ENCODE data around the gene MED12L.

MED12L gene

DNA sequence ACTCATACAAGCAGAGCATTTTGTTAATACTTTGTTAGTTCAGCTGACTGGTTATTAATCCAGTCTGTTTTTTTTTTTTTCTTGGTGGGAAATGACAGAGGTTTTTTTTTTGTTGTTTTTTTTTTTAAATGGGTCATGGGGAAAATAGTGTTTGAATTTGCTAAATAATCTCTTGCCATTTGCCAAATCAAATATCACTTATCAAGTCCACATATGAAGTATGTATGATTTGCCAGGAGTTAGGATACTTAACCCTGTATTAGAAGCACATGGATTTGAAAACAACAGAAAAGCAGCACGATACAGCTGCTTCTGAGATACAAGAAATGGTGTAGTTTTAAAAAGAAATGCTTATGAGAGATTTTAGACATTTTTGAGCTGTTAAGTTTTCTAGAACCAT lies 171.3 kb downstream of the MED12L start:
- DNase-seq = no peak

DNA sequence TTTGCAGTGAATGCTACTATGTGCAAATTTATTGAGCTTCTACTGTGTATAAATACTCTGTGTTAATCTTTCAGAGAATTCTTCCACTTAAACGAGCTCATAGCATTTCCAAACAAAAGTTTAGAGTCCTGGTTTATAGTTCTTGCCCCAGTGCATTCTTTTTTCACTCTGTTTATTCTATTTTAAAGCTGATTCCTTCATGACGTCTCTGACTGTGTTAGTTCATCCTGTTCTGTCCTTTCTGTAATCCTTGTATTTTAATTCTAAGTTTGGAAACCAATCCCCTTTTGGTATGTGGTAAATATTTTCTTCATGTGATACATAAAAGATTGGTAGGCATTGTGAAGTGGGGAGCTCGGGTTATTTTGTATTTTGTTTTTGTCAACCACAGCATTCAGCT lies 174.2 kb downstream of the MED12L start:
- DNase-seq = no peak

DNA sequence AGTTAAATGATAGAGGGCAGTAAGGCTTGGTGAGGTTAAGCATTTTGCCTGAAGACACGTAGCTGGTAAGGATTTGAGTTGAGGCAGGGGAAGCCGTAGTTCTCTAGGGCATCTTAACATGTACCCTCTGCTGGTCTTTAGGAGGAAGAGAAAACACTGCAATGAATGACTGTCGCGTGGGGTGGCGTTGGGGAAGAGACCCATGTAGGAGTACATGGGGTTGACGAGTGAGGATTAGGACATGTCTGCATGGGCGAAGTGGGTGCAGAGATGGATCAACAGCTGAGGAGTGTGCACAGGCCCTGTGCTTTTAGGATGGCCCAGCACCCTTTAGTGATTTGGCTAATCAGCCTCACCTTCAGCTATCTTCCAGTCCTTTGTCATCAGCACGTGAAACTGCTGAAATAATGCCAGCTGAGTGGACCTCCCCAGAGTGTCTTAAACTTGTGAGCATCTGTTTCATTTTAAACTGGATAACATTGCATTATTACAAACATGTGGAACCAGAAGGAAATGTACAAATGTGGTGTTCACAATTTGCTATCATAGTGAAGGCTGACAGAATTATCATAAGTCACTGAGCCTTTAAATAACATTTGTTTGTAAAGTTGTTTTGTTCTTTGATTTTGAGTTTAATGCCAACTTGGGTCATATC lies 177.5 kb downstream of the MED12L start:
- no peak for DNase-seq

DNA sequence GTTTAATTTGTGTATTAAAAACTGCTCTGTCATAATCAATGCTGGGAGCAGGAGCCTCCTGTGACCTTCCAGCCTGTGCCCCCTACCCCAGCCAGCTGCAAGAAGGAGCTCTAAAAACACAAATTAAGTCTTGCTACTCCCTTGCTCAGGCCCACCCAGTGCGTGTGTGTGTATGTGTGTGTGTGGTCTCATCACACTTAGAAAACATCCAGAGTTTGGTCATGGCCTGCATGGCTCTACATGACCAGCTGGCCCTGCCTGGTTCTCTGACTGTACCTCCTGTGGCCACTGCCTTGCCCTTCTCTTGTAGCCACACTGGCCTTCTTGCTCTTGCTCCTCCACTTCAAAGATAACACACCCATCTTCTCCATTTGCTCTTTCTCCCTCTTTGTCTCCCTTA lies 179.1 kb downstream of the MED12L start:
- no peak for DNase-seq

- no peak for DNase-seq
Measured at GRCh38 chr3:151265166-151265565, 179.7 kb downstream of the MED12L start.

DNA sequence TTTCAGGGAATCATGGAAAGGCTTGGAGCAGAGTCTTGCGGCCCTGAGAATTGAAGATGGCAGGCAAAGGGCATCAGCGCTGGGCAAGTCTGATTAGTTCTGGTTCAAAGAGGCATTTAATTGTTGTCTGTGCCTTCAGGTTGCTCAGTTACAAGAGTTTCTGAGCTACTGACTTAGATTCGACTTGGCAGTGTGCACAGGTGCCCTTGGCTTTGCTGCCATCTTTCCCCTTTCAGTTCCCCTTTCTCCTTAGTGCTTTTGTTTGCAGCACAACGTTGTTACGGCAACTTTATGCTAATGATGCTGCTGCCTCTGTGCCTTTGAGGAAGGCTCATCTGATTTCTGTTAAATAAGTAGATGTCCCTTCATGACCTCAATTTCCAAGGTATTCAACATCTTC lies 180.4 kb downstream of the MED12L start:
- no peak for DNase-seq

DNA sequence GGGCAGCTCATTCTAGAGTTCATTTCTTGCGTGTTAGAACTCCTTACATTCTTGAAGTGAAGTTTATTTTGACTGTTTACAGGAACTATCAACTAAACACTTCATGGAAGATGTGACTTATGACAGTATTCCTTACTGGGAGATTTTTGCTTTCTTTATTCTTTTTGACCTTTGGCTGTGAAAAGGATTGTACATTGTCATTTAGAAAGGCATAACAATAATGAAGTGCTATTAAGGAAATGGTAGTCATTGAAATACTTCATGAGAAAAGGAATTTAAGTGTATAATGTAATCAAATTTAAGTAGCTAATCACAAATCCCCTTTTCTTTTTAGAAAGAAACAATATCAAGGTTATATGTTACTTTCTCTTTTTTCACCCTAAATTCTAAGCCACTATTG lies 181.6 kb downstream of the MED12L start:
- DNase-seq = no peak

DNA sequence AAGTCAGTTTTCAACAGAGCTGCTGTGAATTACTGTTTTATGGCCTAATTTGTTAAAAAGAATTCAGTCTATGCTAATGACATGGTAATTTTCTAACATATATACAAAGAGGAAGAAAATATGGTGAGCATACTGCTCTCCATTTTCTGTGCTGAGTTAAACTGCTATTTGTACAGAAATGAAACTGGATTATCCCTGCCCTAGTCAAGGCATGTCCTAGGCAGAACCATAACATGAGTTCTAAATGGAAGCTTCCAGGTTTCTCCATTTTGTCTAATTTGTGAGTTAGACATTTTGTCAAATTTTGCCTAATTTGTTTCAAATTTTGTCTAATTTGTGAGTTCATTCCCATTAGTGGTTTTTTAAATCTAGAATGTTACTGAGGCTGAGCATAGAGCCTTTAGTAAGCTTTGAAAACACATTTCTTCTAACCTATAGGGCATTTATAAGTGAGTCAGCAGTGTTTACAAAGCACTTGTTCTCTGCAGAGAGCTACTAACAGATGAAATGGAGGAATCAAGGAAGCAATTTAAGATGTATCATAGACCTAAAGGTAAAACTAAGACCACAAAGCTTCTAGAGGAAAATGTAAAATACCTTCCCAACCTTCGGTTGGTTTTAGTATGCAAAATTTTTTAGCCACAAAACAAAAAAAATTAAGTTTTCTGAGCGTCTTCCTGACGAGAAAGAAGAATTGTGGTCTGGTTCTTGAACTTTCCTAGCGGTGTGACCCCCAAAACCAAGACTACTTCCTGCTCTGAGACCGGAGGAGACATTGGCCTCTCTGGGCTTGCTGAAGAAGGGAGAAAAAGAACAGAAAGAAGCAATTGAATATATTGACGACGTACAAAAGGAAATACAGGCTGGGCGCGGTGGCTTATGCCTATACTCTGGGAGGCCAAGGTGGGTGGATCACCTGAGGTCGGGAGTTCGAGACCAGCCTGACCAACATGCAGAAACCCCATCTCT lies 183.1 kb downstream of the MED12L start:
- DNase-seq = no peak

DNA sequence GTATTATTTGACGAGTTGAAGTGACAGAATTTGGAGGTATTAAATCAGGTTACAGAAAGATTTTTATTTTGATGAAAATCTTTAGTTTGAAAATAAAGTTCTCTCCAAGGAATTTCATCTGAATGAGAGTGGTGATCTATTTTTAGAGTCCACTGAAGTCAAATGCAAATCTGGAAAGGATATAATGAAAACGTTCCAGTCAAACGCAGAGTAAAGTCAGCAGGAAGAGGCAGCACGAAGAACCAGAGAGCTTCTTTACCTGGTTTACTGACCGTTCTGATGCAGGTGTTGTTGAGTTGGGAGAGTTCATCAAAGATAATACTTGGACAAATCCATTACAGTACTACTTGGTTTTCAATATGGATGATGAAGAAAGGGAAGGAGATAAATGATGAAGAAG lies 184.2 kb downstream of the MED12L start:
- DNase-seq = no peak

DNA sequence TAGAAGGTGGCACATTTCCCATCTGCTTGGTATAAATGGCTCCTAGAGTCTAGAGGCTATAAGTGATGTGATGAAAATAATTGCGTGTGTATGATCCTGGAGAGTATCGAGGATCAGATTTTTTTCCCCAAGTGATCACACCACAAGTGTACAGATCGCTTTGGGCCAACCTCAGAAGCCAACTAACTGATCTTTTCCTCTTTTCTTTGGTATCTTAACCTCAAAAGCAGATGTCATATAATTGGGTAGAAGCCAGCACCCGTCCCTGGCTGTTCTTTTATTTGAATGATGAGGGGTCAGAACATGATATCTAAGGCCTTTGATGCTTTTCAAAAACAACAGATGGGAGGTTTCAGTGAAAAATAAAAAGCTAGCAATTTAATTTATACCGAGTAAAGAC lies 189.6 kb downstream of the MED12L start:
- DNase-seq = no peak

GRCh38 chr3:151276038-151276686 lies 190.7 kb downstream of the MED12L start:
- no peak for DNase-seq

- no peak for DNase-seq
Measured at GRCh38 chr3:151276687-151277042, 191.2 kb downstream of the MED12L start.

DNA sequence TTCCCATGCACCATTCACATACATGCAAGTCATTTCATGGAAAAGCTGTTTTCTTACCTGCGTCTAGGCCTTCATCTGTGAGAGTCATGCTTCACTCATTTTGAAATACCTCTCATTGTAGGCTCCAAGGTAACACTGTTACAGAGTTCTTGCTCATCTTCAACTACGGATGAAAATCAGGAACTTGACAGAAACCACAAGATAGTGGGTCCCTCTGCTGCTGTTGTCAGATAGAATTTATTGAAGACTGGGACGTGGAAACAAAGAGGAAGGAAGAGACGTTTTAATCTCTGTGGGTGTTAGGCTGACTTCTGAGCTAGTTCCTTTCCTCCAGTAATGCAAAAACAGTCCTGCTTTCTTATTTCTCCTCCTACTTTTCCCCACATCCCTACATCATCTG lies 192.8 kb downstream of the MED12L start, which contains the start of gene P2RY14:
Gene P2RY14, minus strand, starts transcription at position 313 of the 400 bp plus-strand sequence. CDS start 64,226 bp downstream, outside the sequence.
- no peak for DNase-seq

DNA sequence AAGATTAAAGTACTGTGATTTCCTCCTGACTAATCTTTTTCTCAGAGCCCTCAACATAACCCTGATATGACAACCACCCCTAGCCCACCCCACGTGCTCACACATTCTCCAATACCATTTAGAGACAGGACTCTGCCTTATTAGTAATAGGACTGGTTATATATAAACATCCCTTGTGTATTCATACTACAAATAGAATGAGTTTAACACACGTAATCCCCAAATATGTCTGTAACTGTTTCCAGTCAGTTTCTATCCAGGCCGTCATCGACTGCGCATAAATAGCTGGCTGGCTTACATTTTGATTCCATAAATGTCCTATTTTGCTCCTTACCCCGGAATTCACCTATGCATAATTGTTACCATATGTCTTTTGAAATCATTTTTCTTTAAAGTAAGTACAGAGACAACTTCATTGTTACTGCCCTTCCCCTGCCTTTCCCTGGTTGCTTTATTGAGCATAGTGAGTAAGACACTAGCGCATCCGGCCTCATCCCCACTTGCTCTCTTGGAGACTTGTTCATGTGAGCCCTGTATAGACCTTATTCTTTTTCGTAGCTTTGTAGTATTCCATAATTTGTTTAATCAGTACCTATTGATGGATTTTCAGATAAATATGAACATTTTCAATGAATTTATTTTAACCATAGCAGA lies 196.3 kb downstream of the MED12L start:
- no peak for DNase-seq

GRCh38 chr3:151282921-151283320 lies 197.5 kb downstream of the MED12L start:
- DNase-seq = no peak

GRCh38 chr3:151283387-151283786 lies 197.9 kb downstream of the MED12L start:
- no peak for DNase-seq

GRCh38 chr3:151283907-151284461 lies 198.5 kb downstream of the MED12L start:
- DNase-seq = no peak

- no peak for DNase-seq
Measured at GRCh38 chr3:151285940-151286339, 200.5 kb downstream of the MED12L start.

GRCh38 chr3:151289445-151289844 lies 204.0 kb downstream of the MED12L start:
- no peak for DNase-seq

GRCh38 chr3:151290673-151291072 lies 205.2 kb downstream of the MED12L start:
- no peak for DNase-seq

DNA sequence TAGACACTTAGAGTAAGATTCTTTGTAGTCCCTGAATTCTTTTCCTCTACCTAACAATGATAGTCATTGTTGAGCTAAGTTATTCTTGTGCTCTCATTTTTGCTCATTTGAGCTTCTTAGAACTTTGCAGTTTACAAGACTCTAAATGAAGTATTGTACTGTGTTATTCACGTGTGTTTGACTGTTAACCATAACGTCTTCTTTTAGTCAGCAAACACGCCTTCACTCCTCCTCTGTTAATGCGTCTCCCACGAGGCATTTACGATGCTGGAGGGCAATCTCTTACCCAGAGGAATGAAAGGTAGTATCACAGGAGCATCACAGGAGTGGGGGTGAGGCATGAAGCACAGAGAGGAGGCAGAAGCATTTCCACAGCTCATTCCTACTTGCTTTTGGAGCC lies 207.7 kb downstream of the MED12L start:
- no peak for DNase-seq

DNA sequence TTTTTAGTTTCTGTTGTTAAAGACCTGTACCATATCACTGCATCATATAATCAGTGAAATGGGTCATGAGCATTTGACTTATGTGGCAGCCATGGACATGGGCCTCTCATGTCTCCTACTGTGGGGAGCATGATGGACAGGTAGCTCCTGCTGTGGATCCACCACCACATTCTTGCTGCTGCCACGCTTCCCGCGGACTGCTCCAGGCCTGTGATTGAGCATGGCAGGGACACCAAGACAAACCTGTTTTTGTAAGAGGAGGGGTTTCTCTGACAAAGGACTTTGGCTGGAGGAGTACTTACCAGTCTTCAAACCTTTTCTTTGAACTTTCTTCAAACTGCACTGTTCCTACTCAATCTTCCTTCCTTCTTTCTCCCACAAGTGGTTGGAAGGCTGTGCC lies 210.8 kb downstream of the MED12L start:
- DNase-seq = no peak

- DNase-seq = no peak
Measured at GRCh38 chr3:151297429-151297828, 212.0 kb downstream of the MED12L start.

All from cortex of kidney (tissue), 1 donor.